ENCODE results near the gene FUS. TPM values are rescaled to one million over a fixed set of nuclear protein-coding genes. Genes with fewer than 3 reads are reported as not detected.

The FUS gene
- total and polyA plus RNA-seq, 2 donors (not counting 3 experiments of a cell fraction or from before 2014, with no cell fraction given): 307 to 569 TPM

GRCh38 chr16:31229501-31229900 is 49.6 kb downstream of the FUS start:
- Histone ChIP-seq H3K9me3 (replicated peaks; ENCODE audit: control insufficient read depth, insufficient read depth, low read length) (no peaks in the 10 kb centered on the region), H3K9ac (replicated peaks; ENCODE audit: extremely low read depth, insufficient read depth, low read length) (no peak overlapping the region), H3K27me3 (ENCODE audit: control insufficient read depth in 2 of 2, insufficient read depth in 2 of 2, low read length in 2 of 2) (no peaks in the 10 kb centered on the region), H3K4me1 (ENCODE audit: control insufficient read depth, extremely low read depth, insufficient read depth, low read length) (no peaks in the 10 kb centered on the region), H3K9me1 (replicated peaks; ENCODE audit: control insufficient read depth, extremely low read depth, insufficient read depth, low read length) (no peaks in the 10 kb centered on the region), H3K79me2 (ENCODE audit: control insufficient read depth, insufficient read depth, low read length) (no peaks in the 10 kb centered on the region), H4K20me1 (replicated peaks; ENCODE audit: control insufficient read depth, extremely low read depth, insufficient read depth, low read length) (no peaks in the 10 kb centered on the region), H3K27ac (ENCODE audit: insufficient read depth, low read depth, low read length) (no peak overlapping the region), H3K4me2 (ENCODE audit: insufficient read depth, low read length) (no peak overlapping the region), H3K36me3 (ENCODE audit: control insufficient read depth in 2 of 2, extremely low read depth in 1 of 2, insufficient read depth in 2 of 2, low read length in 2 of 2) (no peaks in the 10 kb centered on the region), H3K4me3 (replicated peaks in 1 of 3; ENCODE audit: insufficient read depth in 1 of 3, low read depth in 1 of 3, low read length in 3 of 3) (no peak overlapping the region), H2AFZ (ENCODE audit: low read depth, low read length) (no peak overlapping the region)
- no TSS peak for BruUV-seq (replicated peaks)
- no peak for FAIRE-seq
- CTCF ChIA-PET: no interaction called here
- DNase-seq (ENCODE audit: low read depth, low spot score): no peak
- no peak for TF ChIP-seq POLR2A (IDR thresholded peaks at IDR 0.05; ENCODE audit: low read depth, low read length)
- no peak for TF ChIP-seq FOS (IDR thresholded peaks at IDR 0.05; ENCODE audit: borderline replicate concordance, insufficient read depth, low read length)
- no peak for TF ChIP-seq MAX (IDR thresholded peaks at IDR 0.05; ENCODE audit: insufficient read depth, insufficient read length)
- TF ChIP-seq JUN (IDR thresholded peaks at IDR 0.05; ENCODE audit: borderline replicate concordance, insufficient read depth, insufficient read length, low read depth): no peak
- no peak for TF ChIP-seq MYC (IDR thresholded peaks at IDR 0.05; ENCODE audit: low read depth, low read length)
- no peak for TF ChIP-seq CTCF (IDR thresholded peaks at IDR 0.05; ENCODE audit: extremely low read depth in 1 of 2, insufficient read depth in 1 of 2, low read depth in 1 of 2, low read length in 2 of 2)
- no peak for TF ChIP-seq EZH2 (IDR thresholded peaks at IDR 0.05; ENCODE audit: borderline replicate concordance, low read depth, low read length, severe bottlenecking)
- TF ChIP-seq POLR2AphosphoS5 (IDR thresholded peaks at IDR 0.05; ENCODE audit: insufficient read depth, low read depth, low read length): no peak
- no peak for TF ChIP-seq GATA2 (IDR thresholded peaks at IDR 0.05; ENCODE audit: insufficient read depth, insufficient read length, low read depth, low read length)
- dilution Hi-C loops (cut with MboI; ENCODE audit: extremely low pct_ligation_motif_present, low sequenced_read_pairs) (no loop called here), intact Hi-C loops (cut with micrococcal nuclease) (no loop called here)
- POLR2A ChIA-PET: no interaction called here
